ENCODE results near the gene NIPBL. TPM values are rescaled to one million over a fixed set of nuclear protein-coding genes. Genes with fewer than 3 reads are reported as not detected.

The NIPBL gene
- total and polyA plus RNA-seq, 10 of the 15 experiments (the other 5 are each of a cell fraction or from before 2014, with no cell fraction given), result 10.4 to 50.4 (median 20.2) TPM

DNA sequence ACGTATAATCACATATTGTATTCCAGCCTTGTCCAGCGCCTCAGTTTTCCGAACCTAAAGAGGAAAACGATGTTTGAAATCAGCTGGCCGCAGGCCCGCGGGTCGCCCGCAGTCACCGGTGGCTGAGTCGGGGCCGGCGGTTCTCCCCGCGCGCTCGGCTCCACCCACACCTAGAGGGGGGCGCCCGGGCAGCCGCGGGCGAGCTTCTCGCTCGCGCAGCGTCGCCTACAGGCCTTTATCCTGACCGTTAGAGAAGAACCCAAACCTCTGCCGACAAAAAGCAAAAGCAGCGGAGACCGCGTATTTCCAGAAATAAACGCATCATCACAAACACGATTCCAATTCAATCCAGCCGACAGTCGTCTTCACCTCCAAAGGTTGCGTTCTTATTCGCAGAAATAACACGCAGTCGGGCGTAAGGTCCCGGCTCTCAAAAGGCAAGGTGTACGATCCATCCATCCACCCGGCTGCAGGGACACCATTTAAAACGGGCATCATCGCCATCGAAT is 725 bp upstream of the NIPBL start (continued):
- TF ChIP-seq ZBTB4 (CRISPR knock-in tag; IDR thresholded peaks at IDR 0.05) (no peak), FOS (IDR thresholded peaks at IDR 0.05; ENCODE audit: borderline replicate concordance, extremely low read depth, insufficient read length) (no peak), SMAD1 (IDR thresholded peaks at IDR 0.05; ENCODE audit: low read depth, partially characterized antibody) (no peak), USF2 (IDR thresholded peaks at IDR 0.05; ENCODE audit: borderline replicate concordance, low read depth, low read length) (no peak), SRF (IDR thresholded peaks at IDR 0.05; ENCODE audit: low read depth in 2 of 2, low read length in 2 of 2) (no peak), MTA3 (IDR thresholded peaks at IDR 0.05; ENCODE audit: borderline replicate concordance, low read length) (no peak), RB1 (IDR thresholded peaks at IDR 0.05; ENCODE audit: borderline replicate concordance) (no peak; the same call in 1 of the 2 replicates), CEBPB (IDR thresholded peaks at IDR 0.05; ENCODE audit: borderline replicate concordance in 1 of 2, low read depth in 2 of 2, low read length in 2 of 2) (no peak), BACH1 (IDR thresholded peaks at IDR 0.05; ENCODE audit: borderline replicate concordance) (no peak; the same call in 1 of the 2 replicates), CHD2 (IDR thresholded peaks at IDR 0.05; ENCODE audit: borderline replicate concordance, low read depth, low read length) (no peak), BRCA1 (IDR thresholded peaks at IDR 0.05; ENCODE audit: low read depth, low read length) (no peak), CBX3 (IDR thresholded peaks at IDR 0.05; ENCODE audit: borderline replicate concordance, low read depth) (no peak), MEF2A (IDR thresholded peaks at IDR 0.05; ENCODE audit: insufficient read depth, low read depth, low read length) (no peak), MTA2 (IDR thresholded peaks at IDR 0.05; ENCODE audit: low read depth) (no peak), SP1 (IDR thresholded peaks at IDR 0.05; ENCODE audit: low read depth, low read length) (no peak), SIX5 (IDR thresholded peaks at IDR 0.05; ENCODE audit: low read depth, low read length, severe bottlenecking) (no peak), MYC (IDR thresholded peaks at IDR 0.05; ENCODE audit: insufficient read depth, insufficient read length, insufficient replicate concordance, low read length, severe bottlenecking) (no peak)
- TF ChIP-seq, protein P1, sequence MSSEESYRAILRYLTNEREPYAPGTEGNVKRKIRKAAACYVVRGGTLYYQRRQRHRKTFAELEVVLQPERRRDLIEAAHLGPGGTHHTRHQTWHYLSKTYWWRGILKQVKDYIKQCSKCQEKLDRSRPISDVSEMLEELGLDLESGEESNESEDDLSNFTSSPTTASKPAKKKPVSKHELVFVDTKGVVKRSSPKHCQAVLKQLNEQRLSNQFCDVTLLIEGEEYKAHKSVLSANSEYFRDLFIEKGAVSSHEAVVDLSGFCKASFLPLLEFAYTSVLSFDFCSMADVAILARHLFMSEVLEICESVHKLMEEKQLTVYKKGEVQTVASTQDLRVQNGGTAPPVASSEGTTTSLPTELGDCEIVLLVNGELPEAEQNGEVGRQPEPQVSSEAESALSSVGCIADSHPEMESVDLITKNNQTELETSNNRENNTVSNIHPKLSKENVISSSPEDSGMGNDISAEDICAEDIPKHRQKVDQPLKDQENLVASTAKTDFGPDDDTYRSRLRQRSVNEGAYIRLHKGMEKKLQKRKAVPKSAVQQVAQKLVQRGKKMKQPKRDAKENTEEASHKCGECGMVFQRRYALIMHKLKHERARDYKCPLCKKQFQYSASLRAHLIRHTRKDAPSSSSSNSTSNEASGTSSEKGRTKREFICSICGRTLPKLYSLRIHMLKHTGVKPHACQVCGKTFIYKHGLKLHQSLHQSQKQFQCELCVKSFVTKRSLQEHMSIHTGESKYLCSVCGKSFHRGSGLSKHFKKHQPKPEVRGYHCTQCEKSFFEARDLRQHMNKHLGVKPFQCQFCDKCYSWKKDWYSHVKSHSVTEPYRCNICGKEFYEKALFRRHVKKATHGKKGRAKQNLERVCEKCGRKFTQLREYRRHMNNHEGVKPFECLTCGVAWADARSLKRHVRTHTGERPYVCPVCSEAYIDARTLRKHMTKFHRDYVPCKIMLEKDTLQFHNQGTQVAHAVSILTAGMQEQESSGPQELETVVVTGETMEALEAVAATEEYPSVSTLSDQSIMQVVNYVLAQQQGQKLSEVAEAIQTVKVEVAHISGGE (CRISPR knock-in tag; IDR thresholded peaks at IDR 0.05), result no peak
- TF ChIP-seq, protein P2, sequence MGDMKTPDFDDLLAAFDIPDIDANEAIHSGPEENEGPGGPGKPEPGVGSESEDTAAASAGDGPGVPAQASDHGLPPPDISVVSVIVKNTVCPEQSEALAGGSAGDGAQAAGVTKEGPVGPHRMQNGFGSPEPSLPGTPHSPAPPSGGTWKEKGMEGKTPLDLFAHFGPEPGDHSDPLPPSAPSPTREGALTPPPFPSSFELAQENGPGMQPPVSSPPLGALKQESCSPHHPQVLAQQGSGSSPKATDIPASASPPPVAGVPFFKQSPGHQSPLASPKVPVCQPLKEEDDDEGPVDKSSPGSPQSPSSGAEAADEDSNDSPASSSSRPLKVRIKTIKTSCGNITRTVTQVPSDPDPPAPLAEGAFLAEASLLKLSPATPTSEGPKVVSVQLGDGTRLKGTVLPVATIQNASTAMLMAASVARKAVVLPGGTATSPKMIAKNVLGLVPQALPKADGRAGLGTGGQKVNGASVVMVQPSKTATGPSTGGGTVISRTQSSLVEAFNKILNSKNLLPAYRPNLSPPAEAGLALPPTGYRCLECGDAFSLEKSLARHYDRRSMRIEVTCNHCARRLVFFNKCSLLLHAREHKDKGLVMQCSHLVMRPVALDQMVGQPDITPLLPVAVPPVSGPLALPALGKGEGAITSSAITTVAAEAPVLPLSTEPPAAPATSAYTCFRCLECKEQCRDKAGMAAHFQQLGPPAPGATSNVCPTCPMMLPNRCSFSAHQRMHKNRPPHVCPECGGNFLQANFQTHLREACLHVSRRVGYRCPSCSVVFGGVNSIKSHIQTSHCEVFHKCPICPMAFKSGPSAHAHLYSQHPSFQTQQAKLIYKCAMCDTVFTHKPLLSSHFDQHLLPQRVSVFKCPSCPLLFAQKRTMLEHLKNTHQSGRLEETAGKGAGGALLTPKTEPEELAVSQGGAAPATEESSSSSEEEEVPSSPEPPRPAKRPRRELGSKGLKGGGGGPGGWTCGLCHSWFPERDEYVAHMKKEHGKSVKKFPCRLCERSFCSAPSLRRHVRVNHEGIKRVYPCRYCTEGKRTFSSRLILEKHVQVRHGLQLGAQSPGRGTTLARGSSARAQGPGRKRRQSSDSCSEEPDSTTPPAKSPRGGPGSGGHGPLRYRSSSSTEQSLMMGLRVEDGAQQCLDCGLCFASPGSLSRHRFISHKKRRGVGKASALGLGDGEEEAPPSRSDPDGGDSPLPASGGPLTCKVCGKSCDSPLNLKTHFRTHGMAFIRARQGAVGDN (IDR thresholded peaks at IDR 0.05), result no peak
